ENCODE data around the gene PBX1. TPM values are rescaled to one million over a fixed set of nuclear protein-coding genes. Genes with fewer than 3 reads are reported as not detected.

PBX1 gene
- total and polyA plus RNA-seq, 2 experiments from 2014 or later: 40.0 to 104 TPM

GRCh38 chr1:164647211-164647610, 88.2 kb downstream of the PBX1 start (continued):
- TF ChIP-seq ZNF462 (CRISPR knock-in tag; IDR thresholded peaks at IDR 0.05) (no peak), REST (IDR thresholded peaks at IDR 0.05; ENCODE audit: unreplicated experiment) (no peak)

- DNase-seq (ENCODE audit: low spot score): no peak
- Histone ChIP-seq H3K27ac (ENCODE audit: low read depth) (peak overlapping the region; percentile 82), H3K27me3 (ENCODE audit: insufficient read depth) (no peaks in the 10 kb centered on the region), H3K4me1 (ENCODE audit: insufficient read depth) (peaks cover 84% of the 10 kb centered on the region), H3K4me2 (peak overlapping the region; percentile 7), H2AFZ (no peak overlapping the region), H3K79me2 (replicated peaks; ENCODE audit: insufficient read depth) (peaks cover 100% of the 10 kb centered on the region), H3K36me3 (ENCODE audit: insufficient read depth) (no peaks in the 10 kb centered on the region), H3K4me3 (no peak overlapping the region), H3F3A (replicated peaks; ENCODE audit: low read depth) (no peaks in the 10 kb centered on the region), H3K9me2 (ENCODE audit: insufficient read depth) (no peaks in the 10 kb centered on the region), H4K20me1 (replicated peaks; ENCODE audit: insufficient read depth) (peaks cover 19% of the 10 kb centered on the region)
- Mint-ChIP-seq H3K27me3 (ENCODE audit: insufficient read depth, low read depth, poor library complexity) (peaks cover 21% of the 10 kb centered on the region), H3K9me3 (no peaks in the 10 kb centered on the region), H3K4me3 (no peak overlapping the region), H3K36me3 (ENCODE audit: low read depth) (no peaks in the 10 kb centered on the region; the same call in 1 of the 3 replicates), H3K27ac (peak overlapping the region; percentile 90), H3K4me1 (peaks cover 68% of the 10 kb centered on the region)
- no peak for ATAC-seq
- TF ChIP-seq ZNF331 (CRISPR knock-in tag; IDR thresholded peaks at IDR 0.05; ENCODE audit: low read depth) (no peak), CREB1 (CRISPR knock-in tag; IDR thresholded peaks at IDR 0.05; ENCODE audit: low read depth) (no peak), POLR2AphosphoS5 (IDR thresholded peaks at IDR 0.05; ENCODE audit: low read depth) (no peak), EZH2phosphoT487 (IDR thresholded peaks at IDR 0.05; ENCODE audit: unreplicated experiment) (no peak), NANOG (IDR thresholded peaks at IDR 0.05; ENCODE audit: borderline replicate concordance) (no peak), STAT1 (IDR thresholded peaks at IDR 0.05; ENCODE audit: unreplicated experiment) (no peak), CTCF (conservative IDR thresholded peaks at IDR 0.05; ENCODE audit: low read depth in 2 of 2) (no peak), ETS1 (IDR thresholded peaks at IDR 0.05) (no peak), EZH2 (IDR thresholded peaks at IDR 0.05; ENCODE audit: low read depth, unreplicated experiment) (no peak), ZNF114 (CRISPR knock-in tag; IDR thresholded peaks at IDR 0.05) (no peak)
These were observed 89.7 kb downstream of the PBX1 start for GRCh38 chr1:164648636-164649035.

Data from GM23338 (cell line).